Stimulated activated CD8-positive, alpha-beta memory T cell treated with anti-CD3 and anti-CD28 coated beads, Interleukin-15, amount 100 ng/mL, for 1 hour (primary cell): ENCODE results near the gene MYCBP2.
A peak's percentile ranks its signal among the peaks of the same experiment; 100 is the strongest.
"Not testable (repeated sequence)": the region's sequence is repeated elsewhere in the genome, so short reads cannot be mapped to it uniquely, and the experiment has no call there.

ENCODE experiments used
- DNase-seq: peaks from one replicate; pipeline ENCODE4 v3.0.0-alpha.2; 2020; ENCODE audit warnings: low read depth

Gene MYCBP2

DNA sequence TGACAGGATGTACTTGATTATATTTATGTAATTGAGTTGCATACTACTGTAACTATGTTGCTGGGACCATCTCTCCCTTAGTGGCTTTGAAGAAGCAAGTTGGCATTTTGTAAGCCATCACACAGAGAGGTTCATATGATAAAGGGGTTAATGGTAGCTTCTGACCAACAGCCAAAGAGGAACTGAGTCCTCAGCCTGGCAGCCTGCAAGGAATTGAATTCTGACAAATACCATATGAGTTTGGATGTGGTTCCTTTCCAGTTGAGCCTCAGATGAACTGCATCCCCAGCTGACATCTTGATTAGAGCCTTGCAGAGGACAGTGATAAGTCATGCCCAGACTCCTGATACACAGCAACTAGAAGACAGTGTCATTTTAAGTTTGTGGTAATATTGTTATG is 8.6 kb upstream of the MYCBP2 start:
- DNase-seq: no peak

- no peak for DNase-seq
Measured at GRCh38 chr13:77333594-77333993, 6.7 kb upstream of the MYCBP2 start.

GRCh38 chr13:77331421-77331820 is 4.5 kb upstream of the MYCBP2 start:
- no peak for DNase-seq

- no peak for DNase-seq
Measured at GRCh38 chr13:77329911-77330584, 3.2 kb upstream of the MYCBP2 start.

GRCh38 chr13:77329133-77329910 is 2.4 kb upstream of the MYCBP2 start:
- DNase-seq: peak; percentile 65

GRCh38 chr13:77328819-77329132 is 1.9 kb upstream of the MYCBP2 start:
- DNase-seq: no peak

DNA sequence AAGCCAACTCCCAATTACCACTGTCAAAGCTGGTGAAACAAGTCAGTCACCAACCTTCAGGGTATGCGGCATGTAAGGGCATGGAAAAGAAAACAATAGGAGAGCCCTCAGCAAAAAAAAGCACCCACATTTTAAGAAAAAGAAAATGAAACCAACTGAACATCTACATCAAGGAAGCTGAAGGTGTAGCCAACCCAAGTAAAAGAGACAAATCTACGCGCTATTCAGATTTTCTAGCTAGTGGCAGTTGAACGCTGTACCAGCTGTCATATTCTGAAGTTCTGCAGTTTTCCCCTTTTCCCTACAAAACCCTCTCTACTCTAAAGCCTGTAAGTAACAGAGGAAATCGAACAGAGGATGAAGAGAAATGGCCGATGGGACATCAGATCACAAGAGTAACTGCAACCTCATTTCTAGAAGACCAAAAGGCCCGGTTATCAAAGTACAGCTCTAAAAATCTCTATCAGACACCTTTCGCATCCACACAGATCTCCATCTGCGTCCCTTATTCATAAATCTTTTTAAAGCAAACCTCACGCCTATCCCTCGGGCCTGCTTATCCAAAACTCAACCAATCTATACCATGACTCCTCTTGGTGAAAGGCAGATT is 1.4 kb downstream of the MYCBP2 start:
- no peak for DNase-seq

- no peak for DNase-seq
Measured at GRCh38 chr13:77323858-77324257, 3.0 kb downstream of the MYCBP2 start.

GRCh38 chr13:77319536-77319935 is 7.4 kb downstream of the MYCBP2 start:
- no peak for DNase-seq

DNA sequence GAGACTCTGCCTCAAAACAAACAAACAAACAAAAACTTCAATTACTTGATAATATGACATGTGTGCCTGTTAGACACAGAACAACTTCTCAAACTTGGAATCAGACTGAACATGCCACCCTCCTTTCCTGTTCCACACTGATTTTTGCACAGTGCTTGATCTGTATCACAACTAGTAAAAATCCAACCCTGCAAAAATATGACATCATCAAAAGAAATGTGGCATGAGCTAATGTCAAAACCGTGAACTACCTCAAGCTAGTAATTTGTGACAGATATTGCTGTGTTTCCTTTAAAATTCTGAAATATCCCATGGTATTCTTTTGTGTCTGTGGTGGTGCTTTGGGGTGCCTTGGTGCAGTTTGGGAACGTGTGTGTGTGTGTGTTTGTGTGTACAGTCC is 8.2 kb downstream of the MYCBP2 start:
- DNase-seq: no peak

DNA sequence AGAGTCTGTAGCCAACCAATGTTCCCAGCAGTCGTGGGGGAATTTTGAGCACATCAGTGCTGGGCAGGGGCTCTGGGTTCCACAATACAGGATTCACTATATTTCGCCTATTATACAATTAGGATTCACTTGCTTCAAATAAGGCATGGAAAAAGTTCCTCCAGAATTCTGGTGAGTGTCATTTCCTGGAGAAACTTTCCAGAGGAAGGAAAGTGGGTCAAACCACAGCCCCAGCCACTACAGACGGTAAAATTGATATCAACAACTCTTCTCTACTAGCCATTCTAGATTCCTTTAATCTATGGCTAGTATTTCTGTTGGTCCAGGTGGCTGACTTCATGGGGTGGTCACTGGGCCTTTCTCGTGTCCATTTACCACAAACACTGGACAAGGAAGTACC is 10.5 kb downstream of the MYCBP2 start:
- no peak for DNase-seq

DNA sequence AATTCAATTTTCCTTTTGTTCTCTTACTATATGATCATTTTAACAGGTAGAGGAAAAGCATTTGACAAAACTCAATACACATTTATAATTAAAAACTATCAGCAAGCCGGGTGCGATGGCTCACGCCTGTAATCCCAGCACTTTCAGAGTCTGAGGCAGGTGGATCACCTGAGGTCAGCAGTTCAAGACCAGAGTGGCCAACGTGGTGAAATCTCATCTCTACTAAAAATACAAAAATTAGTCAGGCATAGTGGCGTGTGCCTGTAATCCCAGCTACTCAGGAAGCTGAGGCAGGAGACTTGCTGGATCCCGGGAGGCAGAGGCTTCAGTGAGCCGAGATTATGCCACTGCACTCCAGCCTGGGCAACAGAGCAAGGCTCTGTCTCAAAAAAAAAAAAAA is 11.4 kb downstream of the MYCBP2 start:
- DNase-seq: not testable (repeated sequence)

DNA sequence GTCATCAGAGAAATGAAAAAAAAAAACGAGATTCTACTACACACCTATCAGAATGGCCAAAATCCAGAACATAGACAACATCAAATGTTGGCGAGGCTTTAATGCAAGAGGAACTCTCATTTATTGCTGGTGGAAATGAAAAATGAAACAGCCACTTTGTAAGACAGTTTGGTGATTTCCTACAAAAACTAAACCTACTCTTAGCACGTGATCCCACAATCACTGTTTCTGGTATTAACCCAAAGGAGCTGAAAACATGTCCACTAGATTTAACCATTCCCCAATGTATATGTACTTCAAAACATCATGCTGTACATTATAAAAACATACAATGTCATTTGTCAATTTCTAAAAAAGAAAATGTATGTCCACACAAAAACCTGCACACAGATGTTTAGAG is 13.0 kb downstream of the MYCBP2 start:
- no peak for DNase-seq

DNA sequence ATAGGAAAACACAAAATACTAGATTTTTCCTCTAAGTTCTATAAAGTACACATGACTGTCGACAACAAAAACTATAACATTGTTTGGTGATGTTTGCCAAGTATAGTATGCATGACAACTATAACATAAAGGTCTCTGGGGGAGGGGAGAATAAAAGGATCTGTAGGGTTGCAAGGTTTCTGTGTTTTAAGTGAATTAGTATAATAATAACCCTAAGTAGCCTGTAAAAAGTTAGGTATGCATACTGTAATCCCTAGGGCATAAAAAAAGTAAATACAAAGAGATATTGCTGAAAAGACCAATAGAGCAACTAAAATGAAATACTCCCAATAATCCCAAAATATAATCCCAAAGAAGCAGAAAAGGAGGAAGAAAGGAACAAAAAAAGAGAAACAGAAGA is 14.6 kb downstream of the MYCBP2 start:
- DNase-seq: no peak

GRCh38 chr13:77310579-77311279 is 16.2 kb downstream of the MYCBP2 start:
- no peak for DNase-seq

GRCh38 chr13:77310161-77310560 is 16.7 kb downstream of the MYCBP2 start:
- no peak for DNase-seq

DNA sequence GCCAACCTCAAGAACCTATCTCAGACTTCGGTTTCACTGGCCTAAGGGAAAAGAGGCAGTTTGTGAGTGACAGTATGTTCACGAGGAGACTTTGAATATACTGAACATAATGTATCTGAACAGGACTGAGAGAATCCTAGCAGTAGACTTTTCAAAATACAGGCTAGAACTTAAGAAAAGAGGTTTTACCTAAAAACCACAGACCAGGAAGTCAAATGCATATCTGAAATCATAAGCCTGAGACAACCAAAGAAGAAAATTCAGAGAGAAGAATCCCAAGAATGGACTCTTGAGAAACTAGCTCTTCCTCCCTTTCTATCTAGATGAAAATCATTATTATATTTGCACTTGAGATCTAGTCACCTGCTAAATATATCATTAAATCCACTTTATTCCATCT is 17.6 kb downstream of the MYCBP2 start:
- DNase-seq: no peak

- no peak for DNase-seq
Measured at GRCh38 chr13:77306458-77306857, 20.4 kb downstream of the MYCBP2 start.

GRCh38 chr13:77305266-77305665 is 21.6 kb downstream of the MYCBP2 start:
- no peak for DNase-seq

DNA sequence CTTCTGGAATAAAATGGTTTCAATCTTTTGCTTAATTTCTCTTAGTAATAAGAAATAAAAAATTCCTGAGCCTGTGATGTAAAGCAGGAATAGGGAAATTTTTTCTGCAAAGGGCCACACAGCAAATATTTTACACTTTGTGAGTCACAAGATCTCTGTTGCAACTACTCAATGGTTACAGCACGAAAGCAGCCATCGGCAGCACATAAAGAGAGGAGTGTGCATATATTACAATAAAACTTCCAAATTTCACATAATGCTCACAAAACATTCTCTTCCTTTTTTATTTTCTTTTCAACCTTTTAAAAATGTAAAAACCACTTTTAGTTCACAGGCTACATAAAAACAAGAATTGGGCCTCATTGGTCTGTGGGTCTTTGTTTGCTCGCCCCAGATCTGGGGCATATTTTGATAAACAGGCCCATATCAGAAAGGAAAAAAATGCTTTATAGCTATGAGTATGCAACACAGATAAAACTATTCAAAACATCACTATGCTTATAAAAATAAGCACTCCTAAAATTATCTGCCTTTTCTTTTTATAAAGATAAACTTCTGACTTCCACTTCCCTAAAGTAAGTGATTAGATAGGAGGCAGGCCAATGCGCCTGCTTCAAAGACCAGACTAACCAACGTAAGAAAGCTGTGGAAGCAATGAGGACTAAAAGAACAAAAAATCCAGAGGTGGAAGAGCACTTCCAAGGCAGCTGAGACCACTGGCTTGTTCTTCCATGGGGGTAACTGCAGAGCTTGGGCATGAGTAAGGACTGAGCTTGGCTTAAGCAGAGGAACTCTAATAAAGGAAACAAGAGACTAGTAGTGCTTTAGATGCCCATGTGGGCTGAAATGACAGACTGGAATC is 26.5 kb downstream of the MYCBP2 start:
- DNase-seq: no peak

DNA sequence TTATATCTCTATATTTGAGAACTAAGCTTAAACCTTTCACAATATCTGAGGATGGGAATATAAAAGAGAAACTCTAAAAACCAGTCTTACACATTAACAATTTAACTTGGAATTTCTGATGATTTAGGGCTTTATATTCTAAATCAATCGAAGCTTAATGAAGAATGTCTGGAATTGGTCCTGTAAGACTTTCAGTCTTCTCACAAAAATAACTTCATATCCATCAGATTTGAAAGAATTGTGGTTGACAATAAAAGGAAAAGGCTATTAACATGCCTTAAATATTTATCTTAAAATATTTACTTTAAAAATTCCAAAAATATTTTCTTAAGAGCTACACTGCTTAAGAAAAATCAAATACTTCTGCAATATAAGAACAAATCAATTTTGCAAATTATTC is 27.3 kb downstream of the MYCBP2 start:
- DNase-seq: no peak

- no peak for DNase-seq
Measured at GRCh38 chr13:77298426-77298825, 28.5 kb downstream of the MYCBP2 start.
